ENCODE results near the gene DHRSX. TPM values are rescaled to one million over a fixed set of nuclear protein-coding genes. Genes with fewer than 3 reads are reported as not detected.

DHRSX gene
- total and polyA plus RNA-seq, 2 donors (not counting 1 experiment from before 2014, with no cell fraction given): 23.7 to 25.6 TPM

GRCh38 chrX:2187352-2188115 is 313.2 kb downstream of the DHRSX start:
- Histone ChIP-seq H3K9ac (ENCODE audit: insufficient read depth, low read length) (no peak overlapping the region), H3K9me3 (ENCODE audit: control insufficient read depth, insufficient read depth, low read depth, low read length) (no peaks in the 10 kb centered on the region), H3K36me3 (ENCODE audit: control insufficient read depth, insufficient read depth, low read length) (no peaks in the 10 kb centered on the region), H3K4me2 (ENCODE audit: extremely low read depth, insufficient read depth, low read length) (no peak overlapping the region), H3K4me3 (replicated peaks in 1 of 4; ENCODE audit: control extremely low read depth in 1 of 4, insufficient read depth in 1 of 4, low read depth in 3 of 4, low read length in 4 of 4) (no peak overlapping the region), H3K27ac (ENCODE audit: insufficient read depth, low read length) (no peak overlapping the region), H3K4me1 (ENCODE audit: control insufficient read depth, extremely low read depth, insufficient read depth, low read length) (no peaks in the 10 kb centered on the region), H3K79me2 (ENCODE audit: control insufficient read depth, insufficient read depth, low read length) (no peaks in the 10 kb centered on the region), H2AFZ (ENCODE audit: low read length) (no peak overlapping the region), H3K27me3 (ENCODE audit: control insufficient read depth, insufficient read depth, low read length) (no peaks in the 10 kb centered on the region), H4K20me1 (ENCODE audit: control insufficient read depth, extremely low read depth, insufficient read depth, low read length) (no peaks in the 10 kb centered on the region)
- TF ChIP-seq EZH2 (IDR thresholded peaks at IDR 0.05; ENCODE audit: low read length, missing control alignments) (no peak), CTCF (conservative IDR thresholded peaks at IDR 0.05 in 1 of 2, IDR thresholded peaks at IDR 0.05 in 1 of 2; ENCODE audit: low read depth in 1 of 2, low read length in 2 of 2) (no peak)
- DNase-seq (ENCODE audit: low read depth in 2 of 2): no peak

GRCh38 chrX:2185341-2186082 is 315.3 kb downstream of the DHRSX start:
- H2AFZ ChIP-seq (ENCODE audit: low read length): no peak overlapping the region
- DNase-seq (ENCODE audit: low read depth in 2 of 2): no peak
- no peaks in the 10 kb centered on the region for H3K4me1 ChIP-seq (ENCODE audit: control insufficient read depth, extremely low read depth, insufficient read depth, low read length)
- no peaks in the 10 kb centered on the region for H3K9me3 ChIP-seq (ENCODE audit: control insufficient read depth, insufficient read depth, low read depth, low read length)
- H4K20me1 ChIP-seq (ENCODE audit: control insufficient read depth, extremely low read depth, insufficient read depth, low read length): no peaks in the 10 kb centered on the region
- no peaks in the 10 kb centered on the region for H3K27me3 ChIP-seq (ENCODE audit: control insufficient read depth, insufficient read depth, low read length)
- no peak for TF ChIP-seq CTCF (conservative IDR thresholded peaks at IDR 0.05 in 1 of 2, IDR thresholded peaks at IDR 0.05 in 1 of 2; ENCODE audit: low read depth in 1 of 2, low read length in 2 of 2)
- no peak overlapping the region for H3K4me2 ChIP-seq (ENCODE audit: extremely low read depth, insufficient read depth, low read length)
- no peaks in the 10 kb centered on the region for H3K79me2 ChIP-seq (ENCODE audit: control insufficient read depth, insufficient read depth, low read length)
- no peak overlapping the region for H3K27ac ChIP-seq (ENCODE audit: insufficient read depth, low read length)
- no peak overlapping the region for H3K4me3 ChIP-seq (replicated peaks in 1 of 4; ENCODE audit: control extremely low read depth in 1 of 4, insufficient read depth in 1 of 4, low read depth in 3 of 4, low read length in 4 of 4)
- no peak overlapping the region for H3K9ac ChIP-seq (ENCODE audit: insufficient read depth, low read length)
- H3K36me3 ChIP-seq (ENCODE audit: control insufficient read depth, insufficient read depth, low read length): no peaks in the 10 kb centered on the region

- no peak overlapping the region for H3K4me2 ChIP-seq (ENCODE audit: extremely low read depth, insufficient read depth, low read length)
- no peak overlapping the region for H3K27ac ChIP-seq (ENCODE audit: insufficient read depth, low read length)
- TF ChIP-seq CTCF (conservative IDR thresholded peaks at IDR 0.05 in 1 of 2, IDR thresholded peaks at IDR 0.05 in 1 of 2; ENCODE audit: low read depth in 1 of 2, low read length in 2 of 2) (no peak), EZH2 (IDR thresholded peaks at IDR 0.05; ENCODE audit: low read length, missing control alignments) (no peak)
- H3K27me3 ChIP-seq (ENCODE audit: control insufficient read depth, insufficient read depth, low read length): no peaks in the 10 kb centered on the region
- H3K79me2 ChIP-seq (ENCODE audit: control insufficient read depth, insufficient read depth, low read length): no peaks in the 10 kb centered on the region
- H3K9ac ChIP-seq (ENCODE audit: insufficient read depth, low read length): no peak overlapping the region
- no peak overlapping the region for H3K4me3 ChIP-seq (replicated peaks in 1 of 4; ENCODE audit: control extremely low read depth in 1 of 4, insufficient read depth in 1 of 4, low read depth in 3 of 4, low read length in 4 of 4)
- no peaks in the 10 kb centered on the region for H4K20me1 ChIP-seq (ENCODE audit: control insufficient read depth, extremely low read depth, insufficient read depth, low read length)
- H3K4me1 ChIP-seq (ENCODE audit: control insufficient read depth, extremely low read depth, insufficient read depth, low read length): no peaks in the 10 kb centered on the region
- no peaks in the 10 kb centered on the region for H3K36me3 ChIP-seq (ENCODE audit: control insufficient read depth, insufficient read depth, low read length)
- H2AFZ ChIP-seq (ENCODE audit: low read length): no peak overlapping the region
- H3K9me3 ChIP-seq (ENCODE audit: control insufficient read depth, insufficient read depth, low read depth, low read length): no peaks in the 10 kb centered on the region
- DNase-seq (ENCODE audit: low read depth in 2 of 2): no peak
Observed at GRCh38 chrX:2184089-2184488, 316.7 kb downstream of the DHRSX start.
